Prostate gland (tissue), 2 donors: ENCODE results near the gene DGKG.

Source experiments
- POLR2A ChIP-seq: fragments of 450-650 bp; IDR thresholded peaks from one replicate; pipeline ENCODE4 v1.6.1; 2016; ENCODE audit warnings: antibody characterized with exemption, mild to moderate bottlenecking
- POLR2AphosphoS5 ChIP-seq: sonication (generic); formaldehyde crosslinking; IDR thresholded peaks from one replicate; pipeline ENCODE4 v1.6.1; 2017; ENCODE audit warnings: antibody characterized with exemption
- TF ChIP-seq, protein P1 (sequence below), 4 experiments: fragments of 200-600 bp in 2 of 4; fragments of 450-650 bp in 2 of 4; sonication (generic) in 2 of 4; IDR thresholded peaks; 1 replicate in 3 of 4; 2 replicates in 1 of 4; pipeline ENCODE4 v1.5.1; 2016 to 2019; ENCODE audit warnings: antibody characterized with exemption in 4 of 4, mild to moderate bottlenecking in 2 of 4, moderate library complexity in 2 of 4

DNA sequence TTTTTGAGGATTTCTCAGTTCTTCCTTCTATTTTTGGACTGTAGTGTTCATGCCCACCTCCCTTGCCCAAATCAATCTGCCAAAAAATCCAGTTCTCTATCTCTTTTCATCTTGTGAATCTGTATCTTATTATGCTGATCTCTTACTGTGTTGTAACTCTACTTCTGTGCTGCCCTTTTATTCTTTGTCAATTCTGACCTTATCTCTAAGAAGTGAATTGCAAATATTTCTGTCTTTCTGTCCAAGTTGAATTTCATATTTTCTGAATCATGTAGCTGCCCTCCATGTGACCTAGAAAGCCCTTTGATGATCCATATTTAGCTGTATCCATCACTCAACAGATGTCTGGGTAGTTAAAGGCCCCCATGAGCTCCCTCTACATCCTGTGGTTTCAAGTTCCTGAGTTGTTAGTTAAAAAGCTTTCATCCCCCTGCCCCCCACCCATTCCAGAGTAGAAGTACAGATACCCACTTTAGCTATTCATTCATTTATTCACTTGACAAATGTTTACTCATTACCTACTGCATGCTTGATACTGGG is 219.6 kb downstream of the DGKG start:
- TF ChIP-seq, protein P1, sequence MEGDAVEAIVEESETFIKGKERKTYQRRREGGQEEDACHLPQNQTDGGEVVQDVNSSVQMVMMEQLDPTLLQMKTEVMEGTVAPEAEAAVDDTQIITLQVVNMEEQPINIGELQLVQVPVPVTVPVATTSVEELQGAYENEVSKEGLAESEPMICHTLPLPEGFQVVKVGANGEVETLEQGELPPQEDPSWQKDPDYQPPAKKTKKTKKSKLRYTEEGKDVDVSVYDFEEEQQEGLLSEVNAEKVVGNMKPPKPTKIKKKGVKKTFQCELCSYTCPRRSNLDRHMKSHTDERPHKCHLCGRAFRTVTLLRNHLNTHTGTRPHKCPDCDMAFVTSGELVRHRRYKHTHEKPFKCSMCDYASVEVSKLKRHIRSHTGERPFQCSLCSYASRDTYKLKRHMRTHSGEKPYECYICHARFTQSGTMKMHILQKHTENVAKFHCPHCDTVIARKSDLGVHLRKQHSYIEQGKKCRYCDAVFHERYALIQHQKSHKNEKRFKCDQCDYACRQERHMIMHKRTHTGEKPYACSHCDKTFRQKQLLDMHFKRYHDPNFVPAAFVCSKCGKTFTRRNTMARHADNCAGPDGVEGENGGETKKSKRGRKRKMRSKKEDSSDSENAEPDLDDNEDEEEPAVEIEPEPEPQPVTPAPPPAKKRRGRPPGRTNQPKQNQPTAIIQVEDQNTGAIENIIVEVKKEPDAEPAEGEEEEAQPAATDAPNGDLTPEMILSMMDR (IDR thresholded peaks at IDR 0.05): no peak
- TF ChIP-seq POLR2AphosphoS5: no peak
- TF ChIP-seq POLR2A: no peak
